GM21786 (cell line): ENCODE results near the gene SSH2.
A peak's percentile ranks its signal among the peaks of the same experiment; 100 is the strongest.
"Not testable (repeated sequence)": the region's sequence is repeated elsewhere in the genome, so short reads cannot be mapped to it uniquely, and the experiment has no call there.

Experiments used
- ATAC-seq: cut with Tn5 transposase; IDR thresholded peaks from one replicate; pipeline ENCODE4 v1.9.1; 2021; ENCODE audit not compliant: unreplicated experiment

The SSH2 gene

DNA sequence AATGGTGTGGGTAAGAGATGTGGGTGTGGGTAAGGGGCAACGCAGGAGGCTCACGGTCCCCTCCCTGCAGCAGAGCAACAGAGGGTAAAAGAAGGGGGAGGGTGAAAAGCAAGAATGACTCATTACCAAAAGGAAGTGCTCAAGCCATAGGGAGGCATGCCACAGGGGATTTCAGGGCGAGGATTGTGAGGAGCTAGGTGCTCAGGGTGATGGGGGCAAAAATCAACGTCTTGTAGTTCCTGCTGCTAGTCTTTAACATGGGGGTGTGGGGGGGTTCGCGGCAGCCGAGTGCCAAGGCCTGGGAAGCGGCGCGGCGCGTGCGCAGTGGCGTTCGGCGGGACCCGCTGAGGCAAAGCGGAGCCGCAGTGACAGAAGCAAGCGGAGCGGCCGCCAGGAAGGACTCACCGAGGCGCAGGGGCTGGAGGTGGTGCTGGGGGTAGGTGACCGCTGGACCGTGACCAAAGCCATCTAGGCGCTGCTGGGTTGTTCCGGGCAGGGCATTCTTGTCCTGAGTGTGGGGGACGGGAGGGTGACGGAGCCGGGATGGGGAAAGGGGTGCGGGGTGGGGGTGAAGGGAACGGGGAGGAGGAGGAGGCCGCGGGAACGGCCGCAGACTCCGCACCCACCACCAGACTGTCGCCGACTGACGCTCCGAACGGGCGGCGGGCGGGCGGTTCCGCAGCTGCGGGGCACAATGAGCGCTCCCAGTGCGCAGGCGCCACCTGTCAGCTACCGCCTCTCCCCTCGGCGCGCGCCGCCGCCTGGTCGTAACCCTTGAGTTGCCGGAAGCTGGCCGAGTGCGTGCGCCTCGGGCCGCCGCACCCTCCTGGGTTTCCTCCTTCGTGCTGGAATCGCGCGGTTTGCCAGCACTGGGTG lies at the start of gene SSH2:
Gene SSH2, minus strand, starts transcription at position 696 of the 876 bp plus-strand sequence. Its CDS starts 228 bp downstream, at position 468.
- ATAC-seq, result peak; percentile 43

DNA sequence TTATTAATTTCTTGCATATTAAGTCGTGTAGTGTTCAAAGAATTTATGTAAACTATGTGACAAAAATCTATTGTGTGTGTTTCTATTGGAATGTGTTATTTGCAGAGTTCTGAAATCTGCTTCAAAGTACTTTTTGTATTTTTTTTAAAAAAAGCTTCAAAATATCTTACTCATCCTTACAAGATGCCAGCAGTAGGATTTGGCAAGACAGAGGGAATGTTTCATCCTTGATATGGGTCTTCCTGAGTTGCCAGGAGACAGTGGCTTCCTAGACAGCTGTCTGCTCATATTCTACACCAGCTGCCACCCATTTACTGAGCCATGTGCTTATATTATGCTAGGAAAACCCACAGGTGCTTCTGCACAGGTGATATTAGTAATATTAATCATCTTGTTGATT lies 47.8 kb upstream of the SSH2 start:
- no peak for ATAC-seq

- no peak for ATAC-seq
Measured at GRCh38 chr17:29973005-29973404, 43.0 kb upstream of the SSH2 start.

- no peak for ATAC-seq
Measured at GRCh38 chr17:29972277-29972676, 42.2 kb upstream of the SSH2 start.

DNA sequence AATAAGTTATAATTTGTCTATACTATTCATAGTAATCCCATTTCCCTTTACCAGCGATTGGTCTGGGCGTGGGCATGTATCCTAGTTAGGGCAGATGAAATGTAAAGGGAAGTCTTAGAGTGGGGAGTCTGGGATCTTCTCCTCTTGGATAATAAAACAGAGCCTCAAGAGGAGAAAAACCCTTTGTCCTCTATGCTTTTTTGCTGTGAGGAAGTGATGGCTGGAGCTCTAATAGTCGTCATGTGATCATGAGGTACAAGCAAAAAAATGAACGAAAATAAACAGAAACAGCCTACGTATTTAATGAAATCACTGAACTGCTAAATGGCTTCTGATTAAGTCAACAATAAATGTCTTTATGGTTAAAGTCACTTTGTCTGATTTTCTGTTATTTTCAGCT lies 38.2 kb upstream of the SSH2 start:
- ATAC-seq, result no peak

- no peak for ATAC-seq
Measured at GRCh38 chr17:29962656-29963055, 32.6 kb upstream of the SSH2 start.

DNA sequence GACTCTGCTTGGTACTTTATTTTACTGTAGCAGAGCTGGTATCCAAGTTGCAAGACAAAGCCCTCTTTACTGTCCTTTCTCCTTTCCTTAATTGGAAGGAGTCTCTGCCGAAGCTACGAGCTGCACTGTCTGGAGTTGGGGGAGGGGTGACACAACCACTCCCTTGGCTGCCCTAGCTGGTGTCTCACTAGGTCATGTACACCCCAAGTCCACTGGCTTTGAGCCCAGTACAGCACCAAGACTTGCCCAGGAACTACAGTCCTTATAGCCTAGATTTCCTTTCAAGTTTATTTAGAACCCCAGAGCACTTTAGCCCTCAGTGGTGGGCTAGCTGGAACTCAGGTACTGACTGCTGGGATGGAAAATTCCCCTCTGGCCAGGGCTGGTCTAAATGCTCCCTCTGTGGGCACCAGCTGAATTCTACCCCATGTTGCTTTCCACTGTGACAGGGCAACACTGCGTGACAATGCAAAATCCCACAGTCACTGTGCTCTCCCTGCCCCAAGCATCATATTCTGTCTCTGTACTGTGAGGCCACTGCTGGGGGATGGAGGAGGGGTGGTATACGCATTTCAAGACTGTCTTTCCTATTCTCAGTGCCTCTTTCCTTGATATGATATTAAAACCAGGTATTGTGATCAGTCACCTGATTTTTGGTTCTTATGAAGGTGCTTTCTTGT lies 29.8 kb upstream of the SSH2 start:
- no peak for ATAC-seq

DNA sequence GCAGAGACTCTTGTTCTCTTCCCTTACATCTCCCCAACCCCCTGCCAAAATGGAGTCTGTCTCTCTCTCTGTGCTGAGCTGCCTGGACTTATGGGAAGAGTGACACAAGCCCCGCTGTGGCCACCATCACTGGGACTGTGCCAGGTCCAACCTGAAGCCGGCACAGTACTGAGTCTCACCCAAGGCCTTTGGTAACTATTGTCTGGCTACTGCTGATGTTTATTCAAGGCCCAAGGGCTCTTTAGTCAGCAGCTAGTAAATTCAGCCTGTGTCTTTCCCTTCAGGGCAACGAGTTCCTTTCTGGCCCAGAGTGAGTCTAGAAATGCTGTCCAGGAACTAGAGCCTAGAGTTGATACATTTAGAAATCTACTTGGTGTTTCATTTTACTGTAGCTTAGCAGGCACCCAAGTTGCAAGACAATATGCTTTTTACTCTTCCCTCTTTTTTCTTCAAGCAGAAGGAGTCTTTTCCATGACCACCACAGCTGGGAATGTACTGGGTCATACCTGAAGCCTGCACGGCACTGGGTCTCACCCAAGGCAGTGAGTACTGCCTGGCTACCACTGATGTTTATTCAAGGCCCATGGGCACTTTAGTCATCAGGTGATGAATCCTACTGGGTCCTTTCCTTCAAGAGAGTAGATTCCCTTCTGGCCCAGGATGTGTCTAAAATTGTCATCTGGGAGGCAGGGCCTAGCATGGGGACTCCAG lies 29.1 kb upstream of the SSH2 start:
- no peak for ATAC-seq

DNA sequence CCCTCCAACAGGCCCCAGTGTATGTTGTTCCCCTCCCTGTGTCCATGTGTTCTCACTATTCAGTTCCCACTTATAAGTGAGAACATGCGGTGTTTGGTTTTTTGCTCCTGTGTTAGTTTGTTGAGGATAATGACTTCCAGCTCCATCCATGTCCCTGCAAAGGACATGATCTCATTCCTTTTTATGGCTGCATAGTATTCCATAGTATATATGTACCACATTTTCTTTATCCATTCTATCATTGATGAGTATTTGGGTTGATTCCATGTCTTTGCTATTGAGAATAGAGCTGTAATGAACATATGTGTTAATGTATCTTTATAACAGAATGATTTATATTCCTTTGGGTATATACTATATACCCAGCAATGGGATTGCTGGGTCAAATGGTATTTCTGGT lies 27.5 kb upstream of the SSH2 start:
- not testable (repeated sequence) for ATAC-seq

- no peak for ATAC-seq
Measured at GRCh38 chr17:29956225-29956624, 26.2 kb upstream of the SSH2 start.

DNA sequence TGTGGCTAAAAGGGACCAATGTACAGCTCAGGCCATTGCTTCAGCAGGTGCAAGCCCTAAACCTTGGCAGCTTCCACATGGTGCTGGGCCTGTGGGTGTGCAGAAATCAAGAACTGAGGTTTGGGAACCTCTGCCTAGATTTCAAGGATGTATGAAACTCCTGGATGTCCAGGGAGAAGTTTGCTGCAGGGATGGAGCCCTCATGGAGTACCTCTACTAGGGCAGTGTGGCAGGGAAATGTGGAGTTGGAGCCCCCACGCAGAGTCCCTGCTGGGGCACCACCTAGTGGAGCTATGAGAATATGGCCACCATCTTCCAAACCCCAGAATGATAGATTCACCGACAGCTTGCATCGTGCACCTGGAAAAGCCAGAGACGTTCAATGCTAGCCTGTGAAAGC lies 24.4 kb upstream of the SSH2 start:
- no peak for ATAC-seq

DNA sequence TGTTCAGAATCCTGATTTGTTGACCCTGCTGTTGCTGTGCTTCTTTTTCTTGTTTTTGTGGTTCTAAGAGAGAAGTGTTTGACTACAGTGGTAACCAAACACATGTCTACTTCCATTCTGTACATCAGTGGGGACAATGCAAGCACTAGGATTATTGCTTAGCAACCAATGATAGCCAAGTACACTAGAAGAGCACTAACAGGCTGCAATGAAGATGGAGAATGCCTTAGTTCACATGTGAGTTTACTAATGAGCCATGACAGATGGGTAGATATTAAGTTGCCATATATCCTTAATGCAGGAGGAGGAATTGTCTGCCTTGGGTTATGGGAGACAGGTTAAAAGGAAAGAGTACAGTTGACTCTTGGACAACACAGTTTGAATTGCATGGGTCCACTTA lies 19.7 kb upstream of the SSH2 start:
- no peak for ATAC-seq

DNA sequence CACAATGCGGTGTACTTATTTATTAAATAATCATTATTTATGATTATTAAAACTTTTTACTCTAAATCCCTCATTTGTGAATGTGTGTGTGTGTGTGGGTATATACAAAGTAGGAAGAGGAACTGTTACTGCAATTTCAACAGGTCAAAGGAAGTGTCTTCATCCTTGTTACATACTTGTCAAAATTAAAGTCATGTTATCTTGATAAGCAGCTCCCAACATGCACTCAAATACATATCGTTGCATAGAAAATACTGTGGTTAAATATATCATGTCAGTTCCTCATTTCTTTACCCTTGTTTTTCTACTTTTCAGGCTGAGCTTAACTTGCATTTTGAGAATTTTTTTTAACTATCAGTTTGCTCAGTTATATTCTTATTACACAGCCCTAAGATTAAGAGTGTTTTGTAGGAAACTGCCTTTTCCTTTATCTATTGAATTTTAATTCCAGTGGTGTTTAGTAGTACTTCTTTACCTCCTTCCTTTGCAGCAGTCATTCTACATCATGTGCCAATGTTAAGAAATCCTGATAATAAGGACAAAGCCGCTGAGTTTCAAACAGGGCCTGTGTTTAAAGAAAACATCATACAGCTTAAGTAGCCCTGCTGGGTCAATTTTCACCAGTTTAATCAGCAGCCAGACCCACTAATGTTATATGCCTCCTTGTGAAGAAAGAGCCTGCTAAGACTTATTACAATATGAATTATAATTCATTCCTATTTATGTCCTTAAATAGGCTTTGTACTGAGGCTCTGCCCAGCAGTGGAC lies 18.6 kb upstream of the SSH2 start:
- no peak for ATAC-seq

DNA sequence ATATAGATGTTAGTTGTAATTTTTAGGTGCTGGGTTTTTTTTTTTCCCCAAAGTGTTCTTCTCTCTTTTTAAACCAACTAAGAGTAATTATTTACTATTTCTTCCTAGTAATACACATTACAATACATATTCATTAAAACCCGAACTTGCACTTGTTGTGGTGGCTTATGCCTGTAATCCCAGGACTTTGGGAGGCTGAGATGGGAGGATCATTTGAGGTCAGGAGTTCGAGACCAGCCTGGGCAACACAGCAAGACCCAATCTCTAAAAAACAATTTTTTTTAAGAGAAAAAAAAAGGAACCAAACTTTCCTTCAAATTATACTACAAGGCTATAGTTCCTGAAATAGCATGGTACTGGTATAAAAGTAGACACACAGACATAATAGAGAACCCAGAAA lies 15.3 kb upstream of the SSH2 start:
- ATAC-seq, result no peak

GRCh38 chr17:29941334-29941733 lies 11.3 kb upstream of the SSH2 start, which contains the start of gene EFCAB5:
EFCAB5 (plus strand) TSS chr17:29941634; CDS start chr17:29941797, 163 bp downstream.
- no peak for ATAC-seq

- ATAC-seq, result no peak
Measured at GRCh38 chr17:29936724-29937123, 6.7 kb upstream of the SSH2 start.

DNA sequence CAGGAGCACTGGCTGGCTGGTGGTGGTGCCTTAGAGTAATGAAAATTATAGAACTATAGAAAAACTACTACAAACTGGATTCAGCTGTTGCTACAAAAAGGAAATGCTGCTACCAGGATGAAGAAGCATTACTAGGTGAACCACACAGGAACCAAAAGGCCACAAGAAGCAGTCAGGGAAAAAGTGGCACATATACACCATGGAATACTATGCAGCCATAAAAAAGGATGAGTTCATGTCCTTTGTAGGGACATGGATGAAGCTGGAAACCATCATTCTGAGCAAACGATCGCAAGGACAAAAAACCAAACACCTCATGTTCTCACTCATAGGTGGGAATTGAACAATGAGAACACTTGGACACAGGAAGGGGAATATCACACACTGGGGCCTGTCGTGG lies 5.9 kb upstream of the SSH2 start:
- not testable (repeated sequence) for ATAC-seq

GRCh38 chr17:29933379-29933778 lies 3.4 kb upstream of the SSH2 start:
- no peak for ATAC-seq

DNA sequence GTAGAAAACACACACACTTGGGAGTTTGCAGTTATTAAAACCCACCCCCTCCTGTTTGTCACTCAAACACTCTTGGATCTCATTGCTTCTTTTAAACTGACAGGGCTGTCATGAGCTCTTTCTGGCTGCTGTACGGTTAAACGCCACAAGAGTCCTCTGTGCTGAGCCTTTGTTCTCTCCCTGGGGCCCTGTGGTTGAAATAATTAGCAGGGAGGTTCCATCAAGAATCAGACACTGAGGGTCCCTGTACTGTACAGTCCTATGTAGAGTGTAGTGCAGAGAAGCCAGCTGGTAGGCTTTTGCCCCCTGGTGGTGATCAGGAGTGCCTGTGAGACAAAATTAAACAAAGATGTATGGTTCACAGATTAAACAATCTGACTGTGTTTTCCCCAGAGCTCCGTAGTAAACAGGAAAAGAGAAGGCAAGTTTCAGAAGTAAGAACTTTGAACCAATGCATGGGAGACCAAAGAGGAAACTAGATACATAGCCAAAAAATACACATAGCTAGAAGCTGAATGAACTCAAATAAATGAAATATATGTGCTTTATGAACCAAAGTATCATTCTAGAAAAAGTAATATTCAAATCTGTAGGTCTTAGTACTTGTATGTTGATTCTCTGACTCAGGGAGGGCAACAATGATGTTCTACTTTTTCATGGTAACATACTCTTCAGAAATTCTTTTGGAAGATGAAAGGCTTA lies 1.4 kb upstream of the SSH2 start:
- ATAC-seq, result peak; percentile 74

DNA sequence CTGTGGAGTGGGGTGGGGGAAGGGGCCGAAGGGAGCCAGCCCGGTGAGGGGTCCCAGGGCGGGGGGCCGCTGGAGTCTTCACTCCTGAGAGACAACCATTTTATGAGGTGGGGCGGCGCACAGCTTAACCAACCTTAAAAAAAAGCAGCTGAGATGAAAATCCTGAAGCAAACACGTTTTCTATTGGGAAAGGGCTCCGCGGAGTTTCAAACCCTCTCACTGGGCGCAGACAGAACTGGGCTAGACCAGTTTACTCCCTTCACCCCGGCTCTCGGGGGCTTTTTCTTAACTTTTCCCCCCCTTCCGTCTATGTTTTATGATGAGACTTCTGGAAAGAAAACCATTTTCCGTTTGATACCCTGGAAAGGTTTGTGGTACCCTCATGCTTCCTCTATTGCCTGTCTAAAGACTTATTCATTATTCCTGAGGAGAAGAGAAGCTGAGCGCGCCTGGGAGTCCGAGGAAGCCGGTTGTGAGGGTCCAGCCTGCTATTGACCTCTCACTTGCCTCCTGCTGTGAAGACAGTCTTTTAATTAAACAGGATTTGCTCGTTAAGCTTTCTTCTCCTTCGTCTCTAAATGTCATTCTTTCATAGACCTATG lies 482 bp upstream of the SSH2 start:
- no peak for ATAC-seq
